Astrocyte of the hippocampus (primary cell): ENCODE data around the gene CLDN18.
A peak's percentile ranks its signal among the peaks of the same experiment; 100 is the strongest.

Experiments
- DNase-seq: peaks from one replicate; pipeline ENCODE4 v3.0.0; 2011; ENCODE audit warnings: low read depth, low spot score

Gene CLDN18

GRCh38 chr3:138025553-138025952 is 15.6 kb downstream of the CLDN18 start:
- DNase-seq, result no peak

GRCh38 chr3:138027821-138028220 is 17.9 kb downstream of the CLDN18 start:
- DNase-seq, result no peak

- no peak for DNase-seq
These were observed 20.8 kb downstream of the CLDN18 start for GRCh38 chr3:138030734-138031280.

- no peak for DNase-seq
These were observed 21.6 kb downstream of the CLDN18 start for GRCh38 chr3:138031536-138031935.

- DNase-seq, result no peak
These were observed 22.6 kb downstream of the CLDN18 start for GRCh38 chr3:138032567-138032966.

- no peak for DNase-seq
These were observed 23.3 kb downstream of the CLDN18 start for GRCh38 chr3:138033202-138033691.

GRCh38 chr3:138034918-138035317 is 25.0 kb downstream of the CLDN18 start:
- DNase-seq, result no peak

GRCh38 chr3:138036572-138036971 is 26.6 kb downstream of the CLDN18 start:
- no peak for DNase-seq

GRCh38 chr3:138038725-138039462 is 28.9 kb downstream of the CLDN18 start:
- DNase-seq, result no peak

- DNase-seq, result peak; percentile 48
These were observed 32.1 kb downstream of the CLDN18 start for GRCh38 chr3:138042043-138042442.

GRCh38 chr3:138043266-138044029 is 33.5 kb downstream of the CLDN18 start:
- DNase-seq, result peak; percentile 70

GRCh38 chr3:138046085-138046484 is 36.1 kb downstream of the CLDN18 start:
- DNase-seq, result no peak

GRCh38 chr3:138046955-138047354 is 37.0 kb downstream of the CLDN18 start:
- no peak for DNase-seq

- peak; percentile 12 for DNase-seq
These were observed 37.7 kb downstream of the CLDN18 start for GRCh38 chr3:138047596-138048158.

- peak; percentile 74 for DNase-seq
These were observed 39.4 kb downstream of the CLDN18 start for GRCh38 chr3:138049157-138049919.

GRCh38 chr3:138051947-138052802 is 42.2 kb downstream of the CLDN18 start:
- peak; percentile 80 for DNase-seq

- DNase-seq, result no peak
These were observed 44.1 kb downstream of the CLDN18 start for GRCh38 chr3:138054057-138054456.

GRCh38 chr3:138057384-138057783 is 47.4 kb downstream of the CLDN18 start:
- DNase-seq, result no peak

- DNase-seq, result no peak
These were observed 49.3 kb downstream of the CLDN18 start for GRCh38 chr3:138059261-138059660.

GRCh38 chr3:138060792-138061191 is 50.8 kb downstream of the CLDN18 start:
- no peak for DNase-seq

- no peak for DNase-seq
These were observed 52.1 kb downstream of the CLDN18 start for GRCh38 chr3:138062037-138062436.
